ENCODE data around the gene CAPZB. TPM values are rescaled to one million over a fixed set of nuclear protein-coding genes. Genes with fewer than 3 reads are reported as not detected.

The CAPZB gene
- total and polyA plus RNA-seq, 7 donors = 179 to 284 (median 224) TPM

DNA sequence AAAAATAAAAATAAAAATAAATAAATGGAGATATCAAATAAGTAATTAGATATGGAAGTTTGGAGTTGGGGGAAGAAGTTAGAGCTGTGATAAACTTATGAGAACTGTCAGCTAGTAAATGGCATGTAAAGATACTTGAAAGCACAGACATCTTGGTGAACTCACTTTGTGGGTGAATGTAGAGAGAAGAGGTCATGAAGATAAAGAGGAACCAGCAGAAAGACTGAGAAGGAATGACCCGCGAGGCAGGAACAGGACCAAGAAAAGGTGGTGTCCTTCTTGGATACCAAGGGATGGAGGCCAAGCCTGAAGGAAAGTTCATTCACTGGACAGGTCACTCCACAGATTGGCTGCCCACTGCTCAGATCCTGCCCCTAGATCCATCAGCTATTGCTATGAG is 4.7 kb upstream of the CAPZB start:
- TF ChIP-seq CTCF (IDR thresholded peaks at IDR 0.05) = no peak
- 64 to 84% (median 83%) methylated on average over 2 of the region's 2 CpGs for WGBS, 3 donors
- DNase-seq (no peak), ATAC-seq (no peak)
- Histone ChIP-seq H3K27ac (no peak overlapping the region), H3K4me1 (peaks cover 13% of the 10 kb centered on the region), H3K36me3 (ENCODE audit: insufficient read depth in 1 of 2, low read depth in 1 of 2) (no peaks in the 10 kb centered on the region), H3K4me3 (no peak overlapping the region), H3K9me3 (no peaks in the 10 kb centered on the region), H3K27me3 (ENCODE audit: insufficient read depth in 3 of 3, low read length in 2 of 3) (no peaks in the 10 kb centered on the region)
- intact Hi-C loops (cut with DNase I) = loop anchor here in 1 of 2 donors (5.0 to 10.0 kb wide), 2 partner anchors 55 to 107 kb away; a partner anchor contains a TSS

GRCh38 chr1:19488136-19488535 is 2.8 kb upstream of the CAPZB start:
- ATAC-seq (no peak), DNase-seq (no peak)
- peaks cover 26% of the 10 kb centered on the region for H3K4me1 ChIP-seq
- intact Hi-C loops (cut with DNase I) = loop anchor here in 1 of 2 donors (5.0 to 10.0 kb wide), 2 partner anchors 53 to 109 kb away; a partner anchor contains a TSS
- TF ChIP-seq CTCF (IDR thresholded peaks at IDR 0.05) = no peak
- H3K27ac ChIP-seq = peak overlapping the region; percentile 91
- H3K36me3 ChIP-seq (ENCODE audit: insufficient read depth in 1 of 2, low read depth in 1 of 2) = no peaks in the 10 kb centered on the region
- H3K4me3 ChIP-seq = no peak overlapping the region
- WGBS, 3 donors = 76 to 79% (median 77%) methylated on average over 7 of the region's 7 CpGs
- no peaks in the 10 kb centered on the region for H3K27me3 ChIP-seq (ENCODE audit: insufficient read depth in 3 of 3, low read length in 2 of 3)
- H3K9me3 ChIP-seq = no peaks in the 10 kb centered on the region

- H3K9me3 ChIP-seq = no peaks in the 10 kb centered on the region
- no peaks in the 10 kb centered on the region for H3K27me3 ChIP-seq (ENCODE audit: insufficient read depth in 3 of 3, low read length in 2 of 3)
- 0 to 2% (median 1%) methylated on average over 16 to 29 of the region's 29 CpGs for WGBS, 3 donors
- H3K4me1 ChIP-seq = peaks cover 59% of the 10 kb centered on the region
- no peak for TF ChIP-seq CTCF (IDR thresholded peaks at IDR 0.05)
- peaks cover 0 to 14% of the 10 kb centered on the region in 2 donors for H3K36me3 ChIP-seq (ENCODE audit: insufficient read depth in 1 of 2, low read depth in 1 of 2)
- intact Hi-C loops (cut with DNase I) = loop anchor here (1.0 to 10.0 kb wide), 4 partner anchors 43 to 166 kb away; a partner anchor contains a TSS
- peak; percentile 22 to 39 (median 30) for ATAC-seq
- peak overlapping the region; percentile 74 for H3K4me3 ChIP-seq
- DNase-seq = no peak
- H3K27ac ChIP-seq = peak overlapping the region; percentile 91
These were observed 459 bp downstream of the CAPZB start for GRCh38 chr1:19484798-19485361.

- ATAC-seq (no peak), DNase-seq (no peak)
- Histone ChIP-seq H3K27me3 (ENCODE audit: insufficient read depth in 3 of 3, low read length in 2 of 3) (no peaks in the 10 kb centered on the region), H3K4me3 (peak overlapping the region; percentile 74), H3K4me1 (peaks cover 64% of the 10 kb centered on the region), H3K27ac (peak overlapping the region; percentile 91), H3K36me3 (ENCODE audit: insufficient read depth in 1 of 2, low read depth in 1 of 2) (peaks cover 0 to 14% of the 10 kb centered on the region in 2 donors), H3K9me3 (no peaks in the 10 kb centered on the region)
- WGBS, 3 donors = 3 to 5% (median 4%) methylated on average over 32 of the region's 32 CpGs
- TF ChIP-seq CTCF (IDR thresholded peaks at IDR 0.05) = no peak
- intact Hi-C loops (cut with DNase I) = loop anchor here (5.0 to 10.0 kb wide), 2 partner anchors 42 to 50 kb away; no protein-coding TSS in a partner anchor
These were observed 971 bp downstream of the CAPZB start for GRCh38 chr1:19484338-19484797.
